Thyroid gland (tissue), 4 donors: ENCODE results near the gene C8G.

Source experiments
- POLR2A ChIP-seq, 2 donors: fragments of 450-650 bp; IDR thresholded peaks; one replicate each; pipeline ENCODE4 v1.6.1; 2017; ENCODE audit warnings: antibody characterized with exemption in 2 of 2, mild to moderate bottlenecking in 2 of 2, moderate library complexity in 1 of 2
- TF ChIP-seq, protein P1 (sequence below), 6 experiments: fragments of 200-600 bp in 3 of 6; fragments of 450-650 bp in 3 of 6; sonication (generic) in 3 of 6; IDR thresholded peaks; one replicate each; pipeline ENCODE4 v1.5.1; 2016 to 2019; ENCODE audit warnings: antibody characterized with exemption in 6 of 6, mild to moderate bottlenecking in 2 of 6, inconsistent platforms in 1 of 6, moderate library complexity in 1 of 6

DNA sequence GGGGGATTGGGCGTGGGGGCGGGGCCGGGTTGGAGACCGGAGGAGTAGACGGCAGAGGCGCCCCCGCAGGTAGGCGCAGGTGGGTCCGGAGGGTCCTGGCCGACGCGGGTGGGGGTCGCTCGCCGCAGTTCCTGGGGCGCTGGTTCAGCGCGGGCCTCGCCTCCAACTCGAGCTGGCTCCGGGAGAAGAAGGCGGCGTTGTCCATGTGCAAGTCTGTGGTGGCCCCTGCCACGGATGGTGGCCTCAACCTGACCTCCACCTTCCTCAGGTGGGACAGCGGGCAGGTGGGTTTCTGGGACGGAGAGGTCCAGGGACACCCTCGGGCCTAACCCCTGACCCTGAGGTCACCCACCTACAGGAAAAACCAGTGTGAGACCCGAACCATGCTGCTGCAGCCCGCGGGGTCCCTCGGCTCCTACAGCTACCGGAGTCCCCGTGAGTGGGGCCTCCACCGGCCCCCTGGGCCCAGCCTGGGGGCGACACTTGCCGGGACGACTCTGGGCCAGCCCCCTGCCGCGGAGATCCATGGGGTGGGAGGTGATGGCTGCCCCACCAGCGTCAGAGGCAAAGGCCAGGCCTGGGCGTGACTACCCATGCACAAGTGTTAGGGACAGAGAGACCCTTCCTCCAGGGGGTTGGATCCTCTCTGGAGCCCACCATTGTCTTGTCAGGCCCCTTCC, 34.0 kb downstream of the C8G start:
- TF ChIP-seq, protein P1, sequence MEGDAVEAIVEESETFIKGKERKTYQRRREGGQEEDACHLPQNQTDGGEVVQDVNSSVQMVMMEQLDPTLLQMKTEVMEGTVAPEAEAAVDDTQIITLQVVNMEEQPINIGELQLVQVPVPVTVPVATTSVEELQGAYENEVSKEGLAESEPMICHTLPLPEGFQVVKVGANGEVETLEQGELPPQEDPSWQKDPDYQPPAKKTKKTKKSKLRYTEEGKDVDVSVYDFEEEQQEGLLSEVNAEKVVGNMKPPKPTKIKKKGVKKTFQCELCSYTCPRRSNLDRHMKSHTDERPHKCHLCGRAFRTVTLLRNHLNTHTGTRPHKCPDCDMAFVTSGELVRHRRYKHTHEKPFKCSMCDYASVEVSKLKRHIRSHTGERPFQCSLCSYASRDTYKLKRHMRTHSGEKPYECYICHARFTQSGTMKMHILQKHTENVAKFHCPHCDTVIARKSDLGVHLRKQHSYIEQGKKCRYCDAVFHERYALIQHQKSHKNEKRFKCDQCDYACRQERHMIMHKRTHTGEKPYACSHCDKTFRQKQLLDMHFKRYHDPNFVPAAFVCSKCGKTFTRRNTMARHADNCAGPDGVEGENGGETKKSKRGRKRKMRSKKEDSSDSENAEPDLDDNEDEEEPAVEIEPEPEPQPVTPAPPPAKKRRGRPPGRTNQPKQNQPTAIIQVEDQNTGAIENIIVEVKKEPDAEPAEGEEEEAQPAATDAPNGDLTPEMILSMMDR (IDR thresholded peaks at IDR 0.05) = no peak
- no peak for TF ChIP-seq POLR2A (IDR thresholded peaks at IDR 0.05)
